Neural cell (in vitro differentiated cells): ENCODE results near the gene ZNF25. TPM values are rescaled to one million over a fixed set of nuclear protein-coding genes. Genes with fewer than 3 reads are reported as not detected.

Source experiments
- H2AFZ ChIP-seq: fragments of 200-600, 300-800 bp; sonication (generic), shearing (Covaris generic); 2 replicates; pipeline ENCODE4 v1.6.0; 2014; ENCODE audit warnings: low read depth, mild to moderate bottlenecking, antibody characterized with exemption, low read length, moderate library complexity
- H3F3A ChIP-seq: fragments of 200-600 bp; shearing (Covaris generic); 2 replicates; pipeline ENCODE4 v1.6.1; 2016; ENCODE audit warnings: mild to moderate bottlenecking, moderate library complexity, mixed read lengths, antibody characterized with exemption, low read length; ENCODE audit not compliant: insufficient read depth, poor library complexity, severe bottlenecking
- H3K27ac ChIP-seq: fragments of 200-600, 300-800 bp; sonication (generic), shearing (Covaris generic); 2 replicates; pipeline ENCODE4 v1.5.1; 2014; ENCODE audit warnings: mild to moderate bottlenecking, low read length, moderate library complexity
- H3K27me3 ChIP-seq: fragments of 300-800, 200-600 bp; sonication (generic), shearing (Covaris generic); 2 replicates; pipeline ENCODE4 v1.6.0; 2014; ENCODE audit warnings: mild to moderate bottlenecking, low read depth, low read length, moderate library complexity; ENCODE audit not compliant: insufficient read depth
- H3K36me3 ChIP-seq: fragments of 300-800, 200-600 bp; sonication (generic), shearing (Covaris generic); 2 replicates; pipeline ENCODE4 v1.5.1; 2014; ENCODE audit warnings: mild to moderate bottlenecking, antibody characterized with exemption, low read length, moderate library complexity; ENCODE audit not compliant: insufficient read depth
- H3K4me2 ChIP-seq: fragments of 300-800, 200-600 bp; sonication (generic), shearing (Covaris generic); 2 replicates; pipeline ENCODE4 v1.6.0; 2014; ENCODE audit warnings: mild to moderate bottlenecking, low read length
- H3K4me3 ChIP-seq: fragments of 300-800, 200-600 bp; sonication (generic), shearing (Covaris generic); 2 replicates; pipeline ENCODE4 v1.5.1; 2014; ENCODE audit warnings: mild to moderate bottlenecking, low read length, moderate library complexity
- H3K79me2 ChIP-seq: fragments of 200-600 bp; shearing (Covaris generic); replicated peaks from 2 replicates; pipeline ENCODE4 v1.6.0; 2014; ENCODE audit warnings: mild to moderate bottlenecking, low read length, moderate library complexity; ENCODE audit not compliant: insufficient read depth
- H3K9ac ChIP-seq: fragments of 300-800, 200-600 bp; sonication (generic), shearing (Covaris generic); 2 replicates; pipeline ENCODE4 v1.6.1; 2016; ENCODE audit warnings: mild to moderate bottlenecking, low read length, mixed read lengths
- H3K9me2 ChIP-seq: fragments of 200-600 bp; shearing (Covaris generic); 2 replicates; pipeline ENCODE4 v1.6.1; 2016; ENCODE audit warnings: mild to moderate bottlenecking, low read length, mixed read lengths; ENCODE audit not compliant: insufficient read depth
- H3K9me3 ChIP-seq: fragments of 200-600, 300-800 bp; sonication (generic), shearing (Covaris generic); 2 replicates; pipeline ENCODE4 v1.6.1; 2016; ENCODE audit warnings: mild to moderate bottlenecking, mixed run types, low read length, moderate library complexity, mixed read lengths
- H4K20me1 ChIP-seq: fragments of 200-600 bp; shearing (Covaris generic); 2 replicates; pipeline ENCODE4 v1.6.1; 2016; ENCODE audit warnings: mild to moderate bottlenecking, mixed run types; ENCODE audit not compliant: insufficient read depth
- EP300 ChIP-seq: fragments of 450-650 bp; conservative IDR thresholded peaks from 2 replicates; pipeline ENCODE4 v1.6.1; 2014; ENCODE audit warnings: antibody characterized with exemption, mild to moderate bottlenecking, moderate library complexity; ENCODE audit not compliant: poor library complexity, severe bottlenecking
- EZH2 ChIP-seq: fragments of 200-600, 300-800 bp; shearing (Covaris generic), sonication (generic); IDR thresholded peaks from 2 replicates; pipeline ENCODE4 v1.6.1; 2014; ENCODE audit warnings: antibody characterized with exemption, low read length, borderline replicate concordance, mild to moderate bottlenecking; ENCODE audit not compliant: insufficient read depth, poor library complexity, severe bottlenecking
- MXI1 ChIP-seq: fragments of 450-650 bp; conservative IDR thresholded peaks from 2 replicates; pipeline ENCODE4 v1.6.1; 2014; ENCODE audit warnings: antibody characterized with exemption, mild to moderate bottlenecking; ENCODE audit not compliant: poor library complexity, severe bottlenecking
- POLR2AphosphoS5 ChIP-seq: IDR thresholded peaks from 2 replicates; pipeline ENCODE4 v1.6.1; 2012
- RAD21 ChIP-seq: fragments of 450-650 bp; conservative IDR thresholded peaks from 2 replicates; pipeline ENCODE4 v1.6.1; 2014; ENCODE audit warnings: antibody characterized with exemption, mild to moderate bottlenecking, moderate library complexity
- SMC3 ChIP-seq: fragments of 450-650 bp; conservative IDR thresholded peaks from 2 replicates; pipeline ENCODE4 v1.6.1; 2014; ENCODE audit warnings: antibody characterized with exemption, mild to moderate bottlenecking, moderate library complexity; ENCODE audit not compliant: poor library complexity
- TAF1 ChIP-seq: IDR thresholded peaks from 2 replicates; pipeline ENCODE4 v1.6.1; 2012; ENCODE audit warnings: low read depth
- polyA plus RNA-seq: library from polyadenylated mRNA; depleted of rRNA; stranded (reverse); fragments of >200 nt; gene quantifications from 2 replicates; pipeline ENCODE4 v1.2.3, GENCODE V29; 2014
- TF ChIP-seq, protein P1 (sequence below): IDR thresholded peaks from 2 replicates; pipeline ENCODE4 v1.6.1; 2012; ENCODE audit warnings: borderline replicate concordance
- TF ChIP-seq, protein P2 (sequence below): fragments of 450-650 bp; IDR thresholded peaks from 2 replicates; pipeline ENCODE4 v1.5.1; 2014; ENCODE audit warnings: antibody characterized with exemption, mild to moderate bottlenecking, moderate library complexity; ENCODE audit not compliant: poor library complexity, severe bottlenecking

Gene ZNF25
- polyA plus RNA-seq, 1 donor from 2014 or later: 81.6 TPM

DNA sequence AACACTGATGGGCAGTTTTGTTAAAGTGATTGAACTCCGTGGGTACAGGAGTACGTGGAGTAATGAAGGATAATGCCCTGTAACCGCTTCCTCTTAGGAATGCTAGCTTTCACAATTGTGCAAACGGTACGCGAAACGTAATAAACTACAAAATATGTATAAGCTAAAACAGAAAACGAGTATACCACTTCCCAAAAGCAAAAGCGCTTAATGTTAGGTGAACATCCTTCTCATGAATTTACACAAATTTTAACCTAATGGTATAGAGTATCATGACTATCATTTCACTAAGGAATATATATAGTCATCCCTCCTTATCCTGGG lies 395 bp upstream of the ZNF25 start:
- H3K9me3 ChIP-seq: peaks cover 10% of the 10 kb centered on the region
- H3K27ac ChIP-seq: peak overlapping the region; percentile 51
- H3K4me3 ChIP-seq: peak overlapping the region; percentile 98
- H4K20me1 ChIP-seq: no peaks in the 10 kb centered on the region
- H3K36me3 ChIP-seq: no peaks in the 10 kb centered on the region
- no peaks in the 10 kb centered on the region for H3K27me3 ChIP-seq
- H2AFZ ChIP-seq: peak overlapping the region; percentile 73
- no peaks in the 10 kb centered on the region for H3F3A ChIP-seq
- H3K79me2 ChIP-seq: peaks cover 29% of the 10 kb centered on the region
- H3K4me2 ChIP-seq: peak overlapping the region; percentile 44
- TF ChIP-seq SMC3: peak; percentile 2
- TF ChIP-seq POLR2AphosphoS5: no peak
- peak overlapping the region; percentile 98 for H3K9ac ChIP-seq
- no peaks in the 10 kb centered on the region for H3K9me2 ChIP-seq

DNA sequence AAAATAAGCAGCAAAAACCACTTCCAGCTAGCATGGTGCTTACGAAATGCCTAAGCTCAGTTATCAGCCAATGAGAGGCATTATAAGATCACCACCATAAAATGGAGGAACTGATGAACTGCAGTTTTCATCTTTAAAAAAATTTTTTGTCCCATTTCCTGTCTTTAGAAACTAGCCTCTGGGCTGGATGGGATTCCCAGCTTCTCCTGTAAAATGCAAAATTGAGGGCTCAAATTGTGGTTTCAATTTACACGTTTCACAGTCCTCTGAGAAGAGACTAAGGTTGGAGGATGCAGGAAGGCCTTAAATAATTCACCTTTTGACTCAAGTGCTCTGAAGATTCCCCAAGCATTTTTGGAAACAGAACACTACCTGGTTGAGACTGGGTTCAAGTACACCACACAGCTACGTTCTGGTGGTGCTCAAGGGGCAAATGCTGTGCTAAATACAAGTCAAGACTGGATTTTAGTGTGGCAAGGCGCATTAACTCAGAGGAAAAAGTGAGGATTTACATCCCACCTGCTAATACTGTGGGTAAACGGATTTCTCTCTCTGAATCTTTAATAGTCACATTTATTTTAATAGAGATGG lies 951 bp downstream of the ZNF25 start:
- Histone ChIP-seq H3K9ac (peak overlapping the region; percentile 98), H3K36me3 (peaks cover 3% of the 10 kb centered on the region), H3K9me3 (peaks cover 10% of the 10 kb centered on the region), H3K27ac (peak overlapping the region; percentile 94), H3K4me3 (peak overlapping the region; percentile 98), H2AFZ (peak overlapping the region; percentile 80), H4K20me1 (no peaks in the 10 kb centered on the region), H3K9me2 (no peaks in the 10 kb centered on the region), H3F3A (no peaks in the 10 kb centered on the region), H3K79me2 (peaks cover 29% of the 10 kb centered on the region), H3K27me3 (no peaks in the 10 kb centered on the region), H3K4me2 (peak overlapping the region; percentile 63)
- TF ChIP-seq EP300: no peak
- TF ChIP-seq TAF1: no peak
- TF ChIP-seq, protein P1, sequence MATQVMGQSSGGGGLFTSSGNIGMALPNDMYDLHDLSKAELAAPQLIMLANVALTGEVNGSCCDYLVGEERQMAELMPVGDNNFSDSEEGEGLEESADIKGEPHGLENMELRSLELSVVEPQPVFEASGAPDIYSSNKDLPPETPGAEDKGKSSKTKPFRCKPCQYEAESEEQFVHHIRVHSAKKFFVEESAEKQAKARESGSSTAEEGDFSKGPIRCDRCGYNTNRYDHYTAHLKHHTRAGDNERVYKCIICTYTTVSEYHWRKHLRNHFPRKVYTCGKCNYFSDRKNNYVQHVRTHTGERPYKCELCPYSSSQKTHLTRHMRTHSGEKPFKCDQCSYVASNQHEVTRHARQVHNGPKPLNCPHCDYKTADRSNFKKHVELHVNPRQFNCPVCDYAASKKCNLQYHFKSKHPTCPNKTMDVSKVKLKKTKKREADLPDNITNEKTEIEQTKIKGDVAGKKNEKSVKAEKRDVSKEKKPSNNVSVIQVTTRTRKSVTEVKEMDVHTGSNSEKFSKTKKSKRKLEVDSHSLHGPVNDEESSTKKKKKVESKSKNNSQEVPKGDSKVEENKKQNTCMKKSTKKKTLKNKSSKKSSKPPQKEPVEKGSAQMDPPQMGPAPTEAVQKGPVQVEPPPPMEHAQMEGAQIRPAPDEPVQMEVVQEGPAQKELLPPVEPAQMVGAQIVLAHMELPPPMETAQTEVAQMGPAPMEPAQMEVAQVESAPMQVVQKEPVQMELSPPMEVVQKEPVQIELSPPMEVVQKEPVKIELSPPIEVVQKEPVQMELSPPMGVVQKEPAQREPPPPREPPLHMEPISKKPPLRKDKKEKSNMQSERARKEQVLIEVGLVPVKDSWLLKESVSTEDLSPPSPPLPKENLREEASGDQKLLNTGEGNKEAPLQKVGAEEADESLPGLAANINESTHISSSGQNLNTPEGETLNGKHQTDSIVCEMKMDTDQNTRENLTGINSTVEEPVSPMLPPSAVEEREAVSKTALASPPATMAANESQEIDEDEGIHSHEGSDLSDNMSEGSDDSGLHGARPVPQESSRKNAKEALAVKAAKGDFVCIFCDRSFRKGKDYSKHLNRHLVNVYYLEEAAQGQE: no peak
- TF ChIP-seq RAD21: no peak
- TF ChIP-seq, protein P2, sequence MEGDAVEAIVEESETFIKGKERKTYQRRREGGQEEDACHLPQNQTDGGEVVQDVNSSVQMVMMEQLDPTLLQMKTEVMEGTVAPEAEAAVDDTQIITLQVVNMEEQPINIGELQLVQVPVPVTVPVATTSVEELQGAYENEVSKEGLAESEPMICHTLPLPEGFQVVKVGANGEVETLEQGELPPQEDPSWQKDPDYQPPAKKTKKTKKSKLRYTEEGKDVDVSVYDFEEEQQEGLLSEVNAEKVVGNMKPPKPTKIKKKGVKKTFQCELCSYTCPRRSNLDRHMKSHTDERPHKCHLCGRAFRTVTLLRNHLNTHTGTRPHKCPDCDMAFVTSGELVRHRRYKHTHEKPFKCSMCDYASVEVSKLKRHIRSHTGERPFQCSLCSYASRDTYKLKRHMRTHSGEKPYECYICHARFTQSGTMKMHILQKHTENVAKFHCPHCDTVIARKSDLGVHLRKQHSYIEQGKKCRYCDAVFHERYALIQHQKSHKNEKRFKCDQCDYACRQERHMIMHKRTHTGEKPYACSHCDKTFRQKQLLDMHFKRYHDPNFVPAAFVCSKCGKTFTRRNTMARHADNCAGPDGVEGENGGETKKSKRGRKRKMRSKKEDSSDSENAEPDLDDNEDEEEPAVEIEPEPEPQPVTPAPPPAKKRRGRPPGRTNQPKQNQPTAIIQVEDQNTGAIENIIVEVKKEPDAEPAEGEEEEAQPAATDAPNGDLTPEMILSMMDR: no peak
- TF ChIP-seq POLR2AphosphoS5: no peak
- no peak for TF ChIP-seq EZH2
- no peak for TF ChIP-seq SMC3

DNA sequence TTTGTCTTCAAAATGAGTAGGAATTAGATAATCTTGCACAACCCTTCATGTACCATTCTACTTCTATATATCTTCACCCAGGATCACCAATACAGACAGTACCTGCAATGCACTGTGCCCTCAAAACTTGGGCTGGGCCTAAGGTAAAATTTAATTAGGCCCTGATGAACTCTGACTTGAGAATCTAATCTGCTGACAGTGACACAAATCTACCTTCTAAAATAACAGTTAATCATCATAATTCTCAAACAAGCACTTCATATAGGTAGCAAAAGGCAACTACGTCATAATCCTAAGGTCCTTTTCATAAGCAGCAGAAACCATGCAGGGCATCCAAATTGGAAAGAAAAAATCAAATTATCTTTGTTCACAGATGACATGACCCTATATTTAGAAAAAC lies 4.1 kb downstream of the ZNF25 start:
- Histone ChIP-seq H3K9me3 (peaks cover 10% of the 10 kb centered on the region), H4K20me1 (no peaks in the 10 kb centered on the region), H3K27ac (no peak overlapping the region), H2AFZ (no peak overlapping the region), H3K79me2 (peaks cover 29% of the 10 kb centered on the region), H3K36me3 (peaks cover 26% of the 10 kb centered on the region), H3K4me2 (no peak overlapping the region), H3K9ac (no peak overlapping the region), H3K4me3 (no peak overlapping the region), H3K27me3 (no peaks in the 10 kb centered on the region), H3K9me2 (no peaks in the 10 kb centered on the region), H3F3A (no peaks in the 10 kb centered on the region)
- TF ChIP-seq EZH2: no peak
- no peak for TF ChIP-seq SMC3
- TF ChIP-seq TAF1: no peak
- no peak for TF ChIP-seq POLR2AphosphoS5
- TF ChIP-seq RAD21: no peak
- TF ChIP-seq, protein P2: no peak
- no peak for TF ChIP-seq MXI1
- TF ChIP-seq, protein P1: no peak
- TF ChIP-seq EP300: no peak
